Fibroblast of lung (primary cell): ENCODE results near the gene PGP. TPM values are rescaled to one million over a fixed set of nuclear protein-coding genes. Genes with fewer than 3 reads are reported as not detected.
A peak's percentile ranks its signal among the peaks of the same experiment; 100 is the strongest.

Experiments
- DNase-seq, 2 donors: peaks; one replicate each; pipeline versions ENCODE4 v3.0.0 to v3.0.0-alpha.2; 2010; ENCODE audit warnings: low read depth in 2 of 2
- H2AFZ ChIP-seq: 2 replicates; pipeline ENCODE4 v1.5.1; 2012; ENCODE audit warnings: low read length, control low read depth, inconsistent platforms
- H3K27ac ChIP-seq: 2 replicates; pipeline ENCODE4 v1.5.1; 2011; ENCODE audit warnings: low read length, control low read depth; ENCODE audit not compliant: insufficient read depth
- H3K27me3 ChIP-seq: 2 replicates; pipeline ENCODE4 v1.5.1; 2011; ENCODE audit warnings: mild to moderate bottlenecking, low read length; ENCODE audit not compliant: control insufficient read depth, insufficient read depth
- H3K36me3 ChIP-seq: 2 replicates; pipeline ENCODE4 v1.5.1; 2011; ENCODE audit warnings: low read length; ENCODE audit not compliant: control insufficient read depth, insufficient read depth
- H3K4me1 ChIP-seq: 2 replicates; pipeline ENCODE4 v1.5.1; 2011; ENCODE audit warnings: low read length; ENCODE audit not compliant: control insufficient read depth, insufficient read depth; ENCODE audit errors: extremely low read depth
- H3K4me2 ChIP-seq: 2 replicates; pipeline ENCODE4 v1.5.1; 2011; ENCODE audit warnings: low read length, control low read depth; ENCODE audit not compliant: insufficient read depth; ENCODE audit errors: extremely low read depth
- H3K4me3 ChIP-seq, 4 experiments: fragments of 200-600 bp in 1 of 4; sonication (generic) in 1 of 4; replicated peaks in 1 of 4; 2 replicates each; pipeline ENCODE4 v1.5.1; 2011 to 2016; ENCODE audit warnings: low read length in 4 of 4, low read depth in 3 of 4, mild to moderate bottlenecking in 3 of 4, control low read depth in 2 of 4, inconsistent platforms in 1 of 4, mixed read lengths in 1 of 4; ENCODE audit not compliant: insufficient read depth in 1 of 4; ENCODE audit errors: control extremely low read depth in 1 of 4
- H3K79me2 ChIP-seq: 2 replicates; pipeline ENCODE4 v1.5.1; 2012; ENCODE audit warnings: mild to moderate bottlenecking, low read length, inconsistent platforms; ENCODE audit not compliant: control insufficient read depth, insufficient read depth
- H3K9ac ChIP-seq: 2 replicates; pipeline ENCODE4 v1.5.1; 2011; ENCODE audit warnings: mild to moderate bottlenecking, low read length, control low read depth; ENCODE audit not compliant: insufficient read depth
- H3K9me3 ChIP-seq: 2 replicates; pipeline ENCODE4 v1.5.1; 2012; ENCODE audit warnings: low read depth, low read length; ENCODE audit not compliant: control insufficient read depth, insufficient read depth
- H4K20me1 ChIP-seq: 2 replicates; pipeline ENCODE4 v1.5.1; 2011; ENCODE audit warnings: low read length; ENCODE audit not compliant: control insufficient read depth, insufficient read depth; ENCODE audit errors: extremely low read depth
- CTCF ChIP-seq, 2 donors: IDR thresholded peaks in 1 of 2; conservative IDR thresholded peaks in 1 of 2; 1 replicate in 1 of 2; 2 replicates in 1 of 2; pipeline ENCODE4 v1.5.1; 2011 to 2012; ENCODE audit warnings: low read length in 2 of 2, control low read depth in 1 of 2, inconsistent platforms in 1 of 2, low read depth in 1 of 2, mild to moderate bottlenecking in 1 of 2
- EZH2 ChIP-seq: IDR thresholded peaks from 2 replicates; pipeline ENCODE4 v1.5.1; 2012; ENCODE audit warnings: low read length, control low read depth, mild to moderate bottlenecking; ENCODE audit errors: missing control alignments
- polyA plus RNA-seq, 2 donors: library from polyadenylated mRNA; depleted of rRNA in 1 of 2; stranded (reverse) in 1 of 2; unstranded in 1 of 2; fragments of >200 nt; gene quantifications; 2 replicates each; pipeline ENCODE4 v1.2.1, GENCODE V29; 2011 to 2012; ENCODE audit warnings: missing spikeins in 1 of 2
- total RNA-seq: library from RNA; depleted of rRNA; stranded (reverse); fragments of >200 nt; gene quantifications from 2 replicates; pipeline ENCODE4 v1.2.1, GENCODE V29; 2014

PGP gene
- total and polyA plus RNA-seq, 2 donors (not counting 1 experiment from before 2014, with no cell fraction given): 4.2 to 9.6 TPM

- no peak overlapping the region for H3K9ac ChIP-seq
- H3K4me3 ChIP-seq: no peak overlapping the region
- no peak for TF ChIP-seq CTCF (conservative IDR thresholded peaks at IDR 0.05 in 1 of 2, IDR thresholded peaks at IDR 0.05 in 1 of 2; ENCODE audit: low read depth in 1 of 2, low read length in 2 of 2)
- no peak for TF ChIP-seq EZH2
- H3K36me3 ChIP-seq: no peaks in the 10 kb centered on the region
- peaks cover 45% of the 10 kb centered on the region for H3K27me3 ChIP-seq
- H2AFZ ChIP-seq: no peak overlapping the region
- no peak overlapping the region for H3K4me2 ChIP-seq
- H3K79me2 ChIP-seq: no peaks in the 10 kb centered on the region
- no peaks in the 10 kb centered on the region for H3K9me3 ChIP-seq
- DNase-seq: no peak
- H3K4me1 ChIP-seq: no peaks in the 10 kb centered on the region
- H3K27ac ChIP-seq: no peak overlapping the region
- no peaks in the 10 kb centered on the region for H4K20me1 ChIP-seq
These were observed 16.4 kb downstream of the PGP start for GRCh38 chr16:2198283-2198682.

- Histone ChIP-seq H3K9me3 (no peaks in the 10 kb centered on the region), H3K27me3 (peaks cover 45% of the 10 kb centered on the region), H3K36me3 (no peaks in the 10 kb centered on the region), H4K20me1 (no peaks in the 10 kb centered on the region), H2AFZ (no peak overlapping the region), H3K4me2 (no peak overlapping the region), H3K9ac (no peak overlapping the region), H3K4me3 (no peak overlapping the region), H3K4me1 (no peaks in the 10 kb centered on the region), H3K27ac (no peak overlapping the region), H3K79me2 (no peaks in the 10 kb centered on the region)
- TF ChIP-seq CTCF (conservative IDR thresholded peaks at IDR 0.05 in 1 of 2, IDR thresholded peaks at IDR 0.05 in 1 of 2; ENCODE audit: low read depth in 1 of 2, low read length in 2 of 2) (no peak), EZH2 (no peak)
- DNase-seq: no peak
These were observed 16.9 kb downstream of the PGP start for GRCh38 chr16:2197765-2198164.

GRCh38 chr16:2196981-2197511, 17.6 kb downstream of the PGP start:
- no peaks in the 10 kb centered on the region for H3K79me2 ChIP-seq
- no peak overlapping the region for H2AFZ ChIP-seq
- no peaks in the 10 kb centered on the region for H3K36me3 ChIP-seq
- no peaks in the 10 kb centered on the region for H3K9me3 ChIP-seq
- H3K27me3 ChIP-seq: peaks cover 45% of the 10 kb centered on the region
- no peak overlapping the region for H3K9ac ChIP-seq
- no peak overlapping the region for H3K4me2 ChIP-seq
- no peak for DNase-seq
- no peaks in the 10 kb centered on the region for H4K20me1 ChIP-seq
- no peaks in the 10 kb centered on the region for H3K4me1 ChIP-seq
- no peak overlapping the region for H3K27ac ChIP-seq
- H3K4me3 ChIP-seq: no peak overlapping the region
- TF ChIP-seq EZH2 (peak; percentile 59), CTCF (conservative IDR thresholded peaks at IDR 0.05 in 1 of 2, IDR thresholded peaks at IDR 0.05 in 1 of 2; ENCODE audit: low read depth in 1 of 2, low read length in 2 of 2) (no peak)
